ENCODE measurements around the gene LZTS3. TPM values are rescaled to one million over a fixed set of nuclear protein-coding genes. Genes with fewer than 3 reads are reported as not detected.
"Not testable (repeated sequence)": the region's sequence is repeated elsewhere in the genome, so short reads cannot be mapped to it uniquely, and the experiment has no call there.

Gene LZTS3
- total and polyA plus RNA-seq, 8 donors, result 7.1 to 21.0 (median 9.4) TPM

GRCh38 chr20:3183896-3184612 is 10.7 kb upstream of the LZTS3 start:
- ATAC-seq (no peak), DNase-seq (peak in 1 of 4 donors; percentile 0)
- Histone ChIP-seq H3K4me3 (no peak overlapping the region), H3K36me3 (peaks cover 0 to 11% of the 10 kb centered on the region in 2 donors), H3K27ac (no peak overlapping the region), H3K9me3 (no peaks in the 10 kb centered on the region), H3K4me1 (no peaks in the 10 kb centered on the region), H3K27me3 (no peaks in the 10 kb centered on the region)
- intact Hi-C loops (cut with DNase I), result no loop called here
- TF ChIP-seq CTCF (IDR thresholded peaks at IDR 0.05), result no peak

GRCh38 chr20:3182429-3182828 is 9.1 kb upstream of the LZTS3 start:
- H3K36me3 ChIP-seq; H3K27me3 ChIP-seq; intact Hi-C loops (cut with DNase I); ATAC-seq; H3K9me3 ChIP-seq; H3K4me1 ChIP-seq; H3K4me3 ChIP-seq; H3K27ac ChIP-seq: not testable (repeated sequence)
- peak in 1 of 4 donors; percentile 0 for DNase-seq

- intact Hi-C loops (cut with DNase I), result no loop called here
- no peak for DNase-seq
- TF ChIP-seq CTCF (IDR thresholded peaks at IDR 0.05), result no peak
- no peak for ATAC-seq
- Histone ChIP-seq H3K27ac (no peak overlapping the region), H3K27me3 (no peaks in the 10 kb centered on the region), H3K36me3 (no peaks in the 10 kb centered on the region), H3K4me1 (no peaks in the 10 kb centered on the region), H3K9me3 (no peaks in the 10 kb centered on the region), H3K4me3 (no peak overlapping the region)
These were observed 7.9 kb upstream of the LZTS3 start for GRCh38 chr20:3181270-3181669.

GRCh38 chr20:3180319-3180718 is 7.0 kb upstream of the LZTS3 start:
- Histone ChIP-seq H3K4me3 (no peak overlapping the region), H3K27me3 (peaks cover 0 to 3% of the 10 kb centered on the region in 2 donors), H3K4me1 (no peaks in the 10 kb centered on the region), H3K27ac (no peak overlapping the region), H3K9me3 (no peaks in the 10 kb centered on the region), H3K36me3 (no peaks in the 10 kb centered on the region)
- ATAC-seq (no peak), DNase-seq (no peak)
- intact Hi-C loops (cut with DNase I), result no loop called here
- TF ChIP-seq CTCF (IDR thresholded peaks at IDR 0.05), result no peak

GRCh38 chr20:3177746-3178485 is 4.6 kb upstream of the LZTS3 start:
- no peak for ATAC-seq
- H3K4me3 ChIP-seq, result no peak overlapping the region
- no peak for TF ChIP-seq CTCF (IDR thresholded peaks at IDR 0.05)
- H3K36me3 ChIP-seq, result no peaks in the 10 kb centered on the region
- intact Hi-C loops (cut with DNase I), result no loop called here
- H3K27ac ChIP-seq, result no peak overlapping the region
- peak in 1 of 4 donors; percentile 26 for DNase-seq
- H3K4me1 ChIP-seq, result peaks cover 1 to 20% of the 10 kb centered on the region in 2 donors
- peaks cover 0 to 23% of the 10 kb centered on the region in 2 donors for H3K27me3 ChIP-seq
- H3K9me3 ChIP-seq, result no peaks in the 10 kb centered on the region

All from left lung (tissue), 10 donors.